Fibroblast of lung (primary cell): Measurements from ENCODE around the gene MMP19. TPM values are rescaled to one million over a fixed set of nuclear protein-coding genes. Genes with fewer than 3 reads are reported as not detected.

ENCODE experiments used
- DNase-seq, 2 donors: peaks; one replicate each; pipeline versions ENCODE4 v3.0.0 to v3.0.0-alpha.2; 2010; ENCODE audit warnings: low read depth in 2 of 2
- H2AFZ ChIP-seq: 2 replicates; pipeline ENCODE4 v1.5.1; 2012; ENCODE audit warnings: low read length, control low read depth, inconsistent platforms
- H3K27ac ChIP-seq: 2 replicates; pipeline ENCODE4 v1.5.1; 2011; ENCODE audit warnings: low read length, control low read depth; ENCODE audit not compliant: insufficient read depth
- H3K27me3 ChIP-seq: 2 replicates; pipeline ENCODE4 v1.5.1; 2011; ENCODE audit warnings: mild to moderate bottlenecking, low read length; ENCODE audit not compliant: control insufficient read depth, insufficient read depth
- H3K36me3 ChIP-seq: 2 replicates; pipeline ENCODE4 v1.5.1; 2011; ENCODE audit warnings: low read length; ENCODE audit not compliant: control insufficient read depth, insufficient read depth
- H3K4me1 ChIP-seq: 2 replicates; pipeline ENCODE4 v1.5.1; 2011; ENCODE audit warnings: low read length; ENCODE audit not compliant: control insufficient read depth, insufficient read depth; ENCODE audit errors: extremely low read depth
- H3K4me2 ChIP-seq: 2 replicates; pipeline ENCODE4 v1.5.1; 2011; ENCODE audit warnings: low read length, control low read depth; ENCODE audit not compliant: insufficient read depth; ENCODE audit errors: extremely low read depth
- H3K4me3 ChIP-seq, 4 experiments: fragments of 200-600 bp in 1 of 4; sonication (generic) in 1 of 4; replicated peaks in 1 of 4; 2 replicates each; pipeline ENCODE4 v1.5.1; 2011 to 2016; ENCODE audit warnings: low read length in 4 of 4, low read depth in 3 of 4, mild to moderate bottlenecking in 3 of 4, control low read depth in 2 of 4, inconsistent platforms in 1 of 4, mixed read lengths in 1 of 4; ENCODE audit not compliant: insufficient read depth in 1 of 4; ENCODE audit errors: control extremely low read depth in 1 of 4
- H3K79me2 ChIP-seq: 2 replicates; pipeline ENCODE4 v1.5.1; 2012; ENCODE audit warnings: mild to moderate bottlenecking, low read length, inconsistent platforms; ENCODE audit not compliant: control insufficient read depth, insufficient read depth
- H3K9ac ChIP-seq: 2 replicates; pipeline ENCODE4 v1.5.1; 2011; ENCODE audit warnings: mild to moderate bottlenecking, low read length, control low read depth; ENCODE audit not compliant: insufficient read depth
- H3K9me3 ChIP-seq: 2 replicates; pipeline ENCODE4 v1.5.1; 2012; ENCODE audit warnings: low read depth, low read length; ENCODE audit not compliant: control insufficient read depth, insufficient read depth
- H4K20me1 ChIP-seq: 2 replicates; pipeline ENCODE4 v1.5.1; 2011; ENCODE audit warnings: low read length; ENCODE audit not compliant: control insufficient read depth, insufficient read depth; ENCODE audit errors: extremely low read depth
- CTCF ChIP-seq, 2 donors: IDR thresholded peaks in 1 of 2; conservative IDR thresholded peaks in 1 of 2; 1 replicate in 1 of 2; 2 replicates in 1 of 2; pipeline ENCODE4 v1.5.1; 2011 to 2012; ENCODE audit warnings: low read length in 2 of 2, control low read depth in 1 of 2, inconsistent platforms in 1 of 2, low read depth in 1 of 2, mild to moderate bottlenecking in 1 of 2
- EZH2 ChIP-seq: IDR thresholded peaks from 2 replicates; pipeline ENCODE4 v1.5.1; 2012; ENCODE audit warnings: low read length, control low read depth, mild to moderate bottlenecking; ENCODE audit errors: missing control alignments
- polyA plus RNA-seq, 2 donors: library from polyadenylated mRNA; depleted of rRNA in 1 of 2; stranded (reverse) in 1 of 2; unstranded in 1 of 2; fragments of >200 nt; gene quantifications; 2 replicates each; pipeline ENCODE4 v1.2.1, GENCODE V29; 2011 to 2012; ENCODE audit warnings: missing spikeins in 1 of 2
- total RNA-seq: library from RNA; depleted of rRNA; stranded (reverse); fragments of >200 nt; gene quantifications from 2 replicates; pipeline ENCODE4 v1.2.1, GENCODE V29; 2014

The MMP19 gene
- total and polyA plus RNA-seq, 2 donors (not counting 1 experiment from before 2014, with no cell fraction given) = 7.1 to 18.3 TPM

DNA sequence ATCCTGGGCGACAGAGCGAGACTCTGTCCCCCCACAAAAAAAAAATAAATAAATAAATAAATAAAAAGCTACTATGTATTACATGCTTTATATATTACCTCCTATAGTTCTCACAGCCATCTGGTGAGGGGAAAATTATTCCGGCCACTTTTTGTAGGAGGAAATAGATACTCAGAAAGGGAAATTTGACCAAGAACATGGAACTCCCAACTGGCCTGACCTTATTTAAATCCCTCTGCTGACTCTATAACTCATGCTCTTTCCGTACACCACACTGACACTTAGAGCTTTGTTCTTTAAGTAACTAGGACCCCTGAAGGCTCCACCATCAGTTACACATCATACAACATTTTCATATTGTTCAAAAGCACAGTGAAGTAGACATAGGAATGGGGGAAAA is 2.2 kb upstream of the MMP19 start:
- Histone ChIP-seq H4K20me1 (no peaks in the 10 kb centered on the region), H3K27me3 (no peaks in the 10 kb centered on the region), H3K4me3 (no peak overlapping the region), H3K9me3 (no peaks in the 10 kb centered on the region), H3K4me1 (peaks cover 15% of the 10 kb centered on the region), H3K4me2 (no peak overlapping the region), H3K9ac (no peak overlapping the region), H3K27ac (peak overlapping the region; percentile 12), H2AFZ (no peak overlapping the region), H3K36me3 (peaks cover 4% of the 10 kb centered on the region), H3K79me2 (no peaks in the 10 kb centered on the region)
- TF ChIP-seq CTCF (conservative IDR thresholded peaks at IDR 0.05 in 1 of 2, IDR thresholded peaks at IDR 0.05 in 1 of 2; ENCODE audit: low read depth in 1 of 2, low read length in 2 of 2) (no peak), EZH2 (no peak)
- no peak for DNase-seq

DNA sequence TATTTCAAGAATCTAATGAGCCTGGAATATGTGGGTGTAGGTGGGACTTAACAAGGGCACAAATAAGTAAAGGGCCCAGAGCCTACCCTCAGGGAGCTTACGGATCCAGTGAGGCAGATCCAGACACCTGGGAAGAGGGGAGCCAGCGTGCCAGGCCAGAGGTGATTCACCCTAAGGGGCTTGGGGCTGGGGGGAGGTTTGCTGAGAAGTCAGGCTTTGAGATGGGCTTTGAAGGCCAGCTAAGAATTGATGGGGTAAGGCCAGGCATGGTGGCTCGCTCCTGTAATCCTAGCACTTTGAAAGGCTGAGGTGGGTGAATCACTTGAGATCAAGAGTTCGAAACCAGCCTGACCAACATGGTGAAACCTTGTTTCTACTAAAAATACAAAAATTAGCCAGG is 695 bp upstream of the MMP19 start:
- Histone ChIP-seq H3K79me2 (no peaks in the 10 kb centered on the region), H3K9ac (no peak overlapping the region), H4K20me1 (no peaks in the 10 kb centered on the region), H3K4me1 (peaks cover 12% of the 10 kb centered on the region), H2AFZ (no peak overlapping the region), H3K27ac (peak overlapping the region; percentile 5), H3K27me3 (no peaks in the 10 kb centered on the region), H3K9me3 (no peaks in the 10 kb centered on the region), H3K4me3 (no peak overlapping the region), H3K4me2 (no peak overlapping the region), H3K36me3 (peaks cover 4% of the 10 kb centered on the region)
- DNase-seq = no peak
- TF ChIP-seq EZH2 (no peak), CTCF (conservative IDR thresholded peaks at IDR 0.05 in 1 of 2, IDR thresholded peaks at IDR 0.05 in 1 of 2; ENCODE audit: low read depth in 1 of 2, low read length in 2 of 2) (no peak)

GRCh38 chr12:55840581-55841351 is 2.0 kb downstream of the MMP19 start:
- H3K4me3 ChIP-seq = peak overlapping the region in 2 of 4 experiments; percentile 76 to 83
- TF ChIP-seq CTCF (conservative IDR thresholded peaks at IDR 0.05 in 1 of 2, IDR thresholded peaks at IDR 0.05 in 1 of 2; ENCODE audit: low read depth in 1 of 2, low read length in 2 of 2) = no peak
- no peak for TF ChIP-seq EZH2
- no peaks in the 10 kb centered on the region for H3K79me2 ChIP-seq
- H2AFZ ChIP-seq = no peak overlapping the region
- H3K9me3 ChIP-seq = no peaks in the 10 kb centered on the region
- no peak for DNase-seq
- no peaks in the 10 kb centered on the region for H4K20me1 ChIP-seq
- H3K4me1 ChIP-seq = peaks cover 2% of the 10 kb centered on the region
- no peak overlapping the region for H3K9ac ChIP-seq
- no peaks in the 10 kb centered on the region for H3K27me3 ChIP-seq
- H3K36me3 ChIP-seq = peaks cover 5% of the 10 kb centered on the region
- H3K27ac ChIP-seq = no peak overlapping the region
- H3K4me2 ChIP-seq = no peak overlapping the region
